Liver (tissue), 9 donors: ENCODE measurements around the gene PLXNB1. TPM values are rescaled to one million over a fixed set of nuclear protein-coding genes. Genes with fewer than 3 reads are reported as not detected.

Experiments
- DNase-seq: peaks from one replicate; pipeline ENCODE4 v3.0.0-alpha.2; 2017; ENCODE audit warnings: low spot score
- H3K27ac ChIP-seq, 2 donors: one replicate each; pipeline ENCODE4 v1.7.0; 2013; ENCODE audit warnings: inconsistent platforms in 2 of 2, low read length in 2 of 2, control low read depth in 1 of 2, low read depth in 1 of 2, mild to moderate bottlenecking in 1 of 2
- H3K27me3 ChIP-seq, 4 donors: one replicate each; pipeline versions ENCODE4 v1.6.1 to v1.7.0; 2013; ENCODE audit warnings: low read length in 3 of 4, inconsistent platforms in 1 of 4, mild to moderate bottlenecking in 1 of 4, moderate library complexity in 1 of 4; ENCODE audit not compliant: control insufficient read depth in 4 of 4, insufficient read depth in 4 of 4
- H3K36me3 ChIP-seq, 4 donors: one replicate each; pipeline versions ENCODE4 v1.6.1 to v1.7.0; 2013; ENCODE audit warnings: low read length in 3 of 4, mild to moderate bottlenecking in 3 of 4, low read depth in 1 of 4, moderate library complexity in 1 of 4; ENCODE audit not compliant: control insufficient read depth in 4 of 4, insufficient read depth in 3 of 4
- H3K4me1 ChIP-seq, 4 donors: one replicate each; pipeline versions ENCODE4 v1.6.1 to v1.7.0; 2013; ENCODE audit warnings: low read length in 3 of 4, mild to moderate bottlenecking in 3 of 4, moderate library complexity in 1 of 4; ENCODE audit not compliant: control insufficient read depth in 4 of 4, insufficient read depth in 4 of 4
- H3K4me3 ChIP-seq, 3 donors: one replicate each; pipeline versions ENCODE4 v1.6.1 to v1.7.0; 2013; ENCODE audit warnings: low read length in 3 of 3, control low read depth in 1 of 3, low read depth in 1 of 3, mild to moderate bottlenecking in 1 of 3
- H3K9ac ChIP-seq, 2 donors: one replicate each; pipeline ENCODE4 v1.7.0; 2013; ENCODE audit warnings: low read length in 2 of 2, mild to moderate bottlenecking in 2 of 2, moderate library complexity in 2 of 2, control low read depth in 1 of 2, low read depth in 1 of 2
- H3K9me3 ChIP-seq, 4 donors: one replicate each; pipeline versions ENCODE4 v1.6.1 to v1.7.0; 2013; ENCODE audit warnings: low read length in 3 of 4; ENCODE audit not compliant: control insufficient read depth in 4 of 4
- EGR1 ChIP-seq, 2 donors: IDR thresholded peaks; 2 replicates each; pipeline ENCODE4 v1.6.1; 2016 to 2018; ENCODE audit warnings: antibody characterized with exemption in 2 of 2, low read depth in 2 of 2
- FOXA2 ChIP-seq: IDR thresholded peaks from 2 replicates; pipeline ENCODE4 v1.6.1; 2016; ENCODE audit warnings: antibody characterized with exemption
- GABPA ChIP-seq, 2 donors: IDR thresholded peaks in 1 of 2; conservative IDR thresholded peaks in 1 of 2; 2 replicates each; pipeline ENCODE4 v1.6.1; 2016; ENCODE audit warnings: antibody characterized with exemption in 2 of 2, mild to moderate bottlenecking in 1 of 2, moderate library complexity in 1 of 2
- HNF4A ChIP-seq, 2 donors: conservative IDR thresholded peaks; 2 replicates each; pipeline ENCODE4 v1.6.1; 2016; ENCODE audit warnings: antibody characterized with exemption in 2 of 2, mild to moderate bottlenecking in 2 of 2
- HNF4G ChIP-seq: IDR thresholded peaks from 2 replicates; pipeline ENCODE4 v1.6.1; 2016; ENCODE audit warnings: antibody characterized with exemption
- JUND ChIP-seq, 2 donors: IDR thresholded peaks; 2 replicates each; pipeline ENCODE4 v1.6.1; 2016; ENCODE audit warnings: antibody characterized with exemption in 2 of 2
- NR2F2 ChIP-seq: IDR thresholded peaks from 2 replicates; pipeline ENCODE4 v1.6.1; 2016; ENCODE audit warnings: antibody characterized with exemption
- RAD21 ChIP-seq, 2 donors: IDR thresholded peaks; 2 replicates each; pipeline ENCODE4 v1.6.1; 2016; ENCODE audit warnings: antibody characterized with exemption in 2 of 2, mild to moderate bottlenecking in 2 of 2
- RXRA ChIP-seq, 2 donors: IDR thresholded peaks; 2 replicates each; pipeline ENCODE4 v1.6.1; 2017 to 2018; ENCODE audit warnings: antibody characterized with exemption in 2 of 2, mild to moderate bottlenecking in 1 of 2
- SP1 ChIP-seq: IDR thresholded peaks from 2 replicates; pipeline ENCODE4 v1.6.1; 2018; ENCODE audit warnings: antibody characterized with exemption, mild to moderate bottlenecking
- TAF1 ChIP-seq: conservative IDR thresholded peaks from 2 replicates; pipeline ENCODE4 v1.6.1; 2016; ENCODE audit warnings: antibody characterized with exemption, mild to moderate bottlenecking
- YY1 ChIP-seq: IDR thresholded peaks from 2 replicates; pipeline ENCODE4 v1.6.1; 2016; ENCODE audit warnings: antibody characterized with exemption, mild to moderate bottlenecking
- WGBS: extraction: QIAGEN DNeasy Blood & Tissue Kit; methylation state at CpG from one replicate; pipeline ENCODE4 v1.1.7; 2013; 5-methylcytosine and 5-hydroxymethylcytosine counted together
- polyA plus RNA-seq, 2 donors: library from polyadenylated mRNA; stranded (reverse) in 1 of 2; unstranded in 1 of 2; fragments of 200-250 nt in 1 of 2; fragments of >200 nt in 1 of 2; fragmentation: Nextera tagmentation in 1 of 2; extraction: Ambion mirVana in 1 of 2; gene quantifications; one replicate each; pipeline versions ENCODE4 v1.2.1 to v1.2.3, GENCODE V29; 2013 to 2015
- total RNA-seq, 2 donors: library from RNA; depleted of rRNA; stranded (reverse); fragments of >200 nt; gene quantifications; one replicate each; pipeline ENCODE4 v1.2.3, GENCODE V29; 2014
- TF ChIP-seq, protein P1 (sequence below): IDR thresholded peaks from 2 replicates; pipeline ENCODE4 v1.6.1; 2016; ENCODE audit warnings: antibody characterized with exemption
- TF ChIP-seq, protein P2 (sequence below): IDR thresholded peaks from 2 replicates; pipeline ENCODE4 v1.6.1; 2016; ENCODE audit warnings: antibody characterized with exemption
- TF ChIP-seq, protein P3 (sequence below): IDR thresholded peaks from 2 replicates; pipeline ENCODE4 v1.6.1; 2016; ENCODE audit warnings: antibody characterized with exemption, mild to moderate bottlenecking
- TF ChIP-seq, protein P4 (sequence below): IDR thresholded peaks from 2 replicates; pipeline ENCODE4 v1.6.1; 2016; ENCODE audit warnings: antibody characterized with exemption
- donor health status: healthy.
- donor health status: healthy.
- donor health status: healthy.
- donor health status: healthy.
- donor health status: healthy.

Gene PLXNB1
- total and polyA plus RNA-seq, 4 donors: 38.1 to 204 (median 72.9) TPM

DNA sequence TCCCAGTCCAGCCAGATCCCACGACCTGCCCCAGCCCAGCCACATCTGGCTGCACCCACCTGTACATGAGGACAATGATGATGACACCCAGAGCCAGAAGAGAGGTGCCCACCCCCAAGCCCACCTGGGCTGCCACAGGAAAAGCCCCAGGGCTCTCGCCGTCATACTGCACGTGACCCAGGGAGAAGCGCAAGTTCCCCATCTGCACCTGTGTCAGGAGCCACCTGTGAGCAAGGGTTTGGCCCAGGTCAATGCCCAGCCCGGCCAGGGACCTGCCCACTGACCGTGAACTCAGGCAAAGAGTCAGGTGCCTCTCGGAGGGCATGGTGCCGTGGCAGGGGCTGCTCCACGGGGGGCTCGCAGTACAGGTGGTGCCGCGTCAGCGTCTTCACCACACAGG lies 16.3 kb downstream of the PLXNB1 start:
- H3K9me3 ChIP-seq: no peaks in the 10 kb centered on the region
- DNase-seq: no peak
- no peak overlapping the region for H3K27ac ChIP-seq
- no peaks in the 10 kb centered on the region for H3K27me3 ChIP-seq
- whole genome bisulfite sequencing: 75% methylated on average over 14 of the region's 14 CpGs
- no peak overlapping the region for H3K4me3 ChIP-seq
- no peaks in the 10 kb centered on the region for H3K4me1 ChIP-seq
- TF ChIP-seq, protein P1, sequence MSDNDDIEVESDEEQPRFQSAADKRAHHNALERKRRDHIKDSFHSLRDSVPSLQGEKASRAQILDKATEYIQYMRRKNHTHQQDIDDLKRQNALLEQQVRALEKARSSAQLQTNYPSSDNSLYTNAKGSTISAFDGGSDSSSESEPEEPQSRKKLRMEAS: no peak
- no peak for TF ChIP-seq JUND (IDR thresholded peaks at IDR 0.05)
- TF ChIP-seq, protein P2, sequence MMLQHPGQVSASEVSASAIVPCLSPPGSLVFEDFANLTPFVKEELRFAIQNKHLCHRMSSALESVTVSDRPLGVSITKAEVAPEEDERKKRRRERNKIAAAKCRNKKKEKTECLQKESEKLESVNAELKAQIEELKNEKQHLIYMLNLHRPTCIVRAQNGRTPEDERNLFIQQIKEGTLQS: no peak
- no peak overlapping the region for H3K9ac ChIP-seq
- peaks cover 34 to 100% (median 56%) of the 10 kb centered on the region in 4 donors for H3K36me3 ChIP-seq

DNA sequence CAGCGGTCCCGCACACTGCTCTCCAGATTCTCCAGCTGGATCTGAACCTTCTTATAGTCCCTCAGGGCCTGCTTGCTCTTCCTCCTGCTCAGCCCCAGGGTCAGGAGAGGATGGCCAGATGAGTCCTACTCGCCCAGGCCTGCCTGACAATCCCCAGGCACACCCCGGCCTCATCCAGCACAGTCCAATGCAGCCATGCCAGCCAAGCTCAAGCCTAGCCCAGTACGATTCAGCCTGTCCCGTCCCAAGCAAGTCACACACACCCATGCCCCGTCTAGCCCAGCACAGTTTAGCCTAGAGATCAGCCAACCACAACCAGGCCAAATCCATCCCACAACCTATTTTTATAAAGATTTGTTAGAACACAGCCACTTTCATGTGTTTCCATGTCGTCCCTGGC lies 16.8 kb downstream of the PLXNB1 start:
- H3K27ac ChIP-seq: no peak overlapping the region
- DNase-seq: no peak
- peaks cover 37 to 99% (median 55%) of the 10 kb centered on the region in 4 donors for H3K36me3 ChIP-seq
- no peak overlapping the region for H3K4me3 ChIP-seq
- TF ChIP-seq RAD21 (IDR thresholded peaks at IDR 0.05) (no peak), HNF4A (conservative IDR thresholded peaks at IDR 0.05) (no peak), FOXA2 (no peak), TAF1 (no peak), JUND (IDR thresholded peaks at IDR 0.05) (no peak), NR2F2 (no peak), GABPA (IDR thresholded peaks at IDR 0.05 in 1 of 2, conservative IDR thresholded peaks at IDR 0.05 in 1 of 2) (no peak), HNF4G (no peak), RXRA (IDR thresholded peaks at IDR 0.05) (no peak), EGR1 (IDR thresholded peaks at IDR 0.05; ENCODE audit: low read depth in 2 of 2) (no peak), YY1 (no peak), SP1 (no peak)
- TF ChIP-seq, protein P2: no peak
- TF ChIP-seq, protein P1: no peak
- TF ChIP-seq, protein P3, sequence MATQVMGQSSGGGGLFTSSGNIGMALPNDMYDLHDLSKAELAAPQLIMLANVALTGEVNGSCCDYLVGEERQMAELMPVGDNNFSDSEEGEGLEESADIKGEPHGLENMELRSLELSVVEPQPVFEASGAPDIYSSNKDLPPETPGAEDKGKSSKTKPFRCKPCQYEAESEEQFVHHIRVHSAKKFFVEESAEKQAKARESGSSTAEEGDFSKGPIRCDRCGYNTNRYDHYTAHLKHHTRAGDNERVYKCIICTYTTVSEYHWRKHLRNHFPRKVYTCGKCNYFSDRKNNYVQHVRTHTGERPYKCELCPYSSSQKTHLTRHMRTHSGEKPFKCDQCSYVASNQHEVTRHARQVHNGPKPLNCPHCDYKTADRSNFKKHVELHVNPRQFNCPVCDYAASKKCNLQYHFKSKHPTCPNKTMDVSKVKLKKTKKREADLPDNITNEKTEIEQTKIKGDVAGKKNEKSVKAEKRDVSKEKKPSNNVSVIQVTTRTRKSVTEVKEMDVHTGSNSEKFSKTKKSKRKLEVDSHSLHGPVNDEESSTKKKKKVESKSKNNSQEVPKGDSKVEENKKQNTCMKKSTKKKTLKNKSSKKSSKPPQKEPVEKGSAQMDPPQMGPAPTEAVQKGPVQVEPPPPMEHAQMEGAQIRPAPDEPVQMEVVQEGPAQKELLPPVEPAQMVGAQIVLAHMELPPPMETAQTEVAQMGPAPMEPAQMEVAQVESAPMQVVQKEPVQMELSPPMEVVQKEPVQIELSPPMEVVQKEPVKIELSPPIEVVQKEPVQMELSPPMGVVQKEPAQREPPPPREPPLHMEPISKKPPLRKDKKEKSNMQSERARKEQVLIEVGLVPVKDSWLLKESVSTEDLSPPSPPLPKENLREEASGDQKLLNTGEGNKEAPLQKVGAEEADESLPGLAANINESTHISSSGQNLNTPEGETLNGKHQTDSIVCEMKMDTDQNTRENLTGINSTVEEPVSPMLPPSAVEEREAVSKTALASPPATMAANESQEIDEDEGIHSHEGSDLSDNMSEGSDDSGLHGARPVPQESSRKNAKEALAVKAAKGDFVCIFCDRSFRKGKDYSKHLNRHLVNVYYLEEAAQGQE: no peak
- TF ChIP-seq, protein P4, sequence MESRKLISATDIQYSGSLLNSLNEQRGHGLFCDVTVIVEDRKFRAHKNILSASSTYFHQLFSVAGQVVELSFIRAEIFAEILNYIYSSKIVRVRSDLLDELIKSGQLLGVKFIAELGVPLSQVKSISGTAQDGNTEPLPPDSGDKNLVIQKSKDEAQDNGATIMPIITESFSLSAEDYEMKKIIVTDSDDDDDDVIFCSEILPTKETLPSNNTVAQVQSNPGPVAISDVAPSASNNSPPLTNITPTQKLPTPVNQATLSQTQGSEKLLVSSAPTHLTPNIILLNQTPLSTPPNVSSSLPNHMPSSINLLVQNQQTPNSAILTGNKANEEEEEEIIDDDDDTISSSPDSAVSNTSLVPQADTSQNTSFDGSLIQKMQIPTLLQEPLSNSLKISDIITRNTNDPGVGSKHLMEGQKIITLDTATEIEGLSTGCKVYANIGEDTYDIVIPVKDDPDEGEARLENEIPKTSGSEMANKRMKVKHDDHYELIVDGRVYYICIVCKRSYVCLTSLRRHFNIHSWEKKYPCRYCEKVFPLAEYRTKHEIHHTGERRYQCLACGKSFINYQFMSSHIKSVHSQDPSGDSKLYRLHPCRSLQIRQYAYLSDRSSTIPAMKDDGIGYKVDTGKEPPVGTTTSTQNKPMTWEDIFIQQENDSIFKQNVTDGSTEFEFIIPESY: no peak
- H3K27me3 ChIP-seq: no peaks in the 10 kb centered on the region
- no peaks in the 10 kb centered on the region for H3K9me3 ChIP-seq
- no peaks in the 10 kb centered on the region for H3K4me1 ChIP-seq
- H3K9ac ChIP-seq: no peak overlapping the region
- 84% methylated on average over 8 of the region's 8 CpGs for WGBS
